Measurements from ENCODE around the gene ZNF277. TPM values are rescaled to one million over a fixed set of nuclear protein-coding genes. Genes with fewer than 3 reads are reported as not detected.

Gene ZNF277
- total RNA-seq, 1 experiment from 2014 or later = 37.4 TPM

DNA sequence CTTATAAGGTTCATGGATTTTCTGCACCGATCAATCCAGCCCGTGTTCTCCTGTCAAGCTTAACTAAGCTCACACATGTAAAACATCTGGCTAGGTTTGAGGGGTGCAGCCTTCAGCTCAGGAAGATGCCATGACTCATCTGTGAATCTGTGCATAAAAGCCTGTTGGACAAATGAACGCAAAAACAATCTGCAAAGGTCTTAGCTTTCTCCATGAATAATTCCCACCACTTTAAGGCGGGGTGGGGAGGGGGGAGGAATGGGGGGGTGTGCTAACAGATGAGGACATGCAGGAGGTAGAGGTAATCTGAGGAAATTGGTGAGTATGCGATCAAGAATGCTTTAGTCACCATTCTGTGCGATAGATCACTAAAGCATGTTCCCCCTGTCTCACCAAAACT, 5.1 kb upstream of the ZNF277 start:
- H3K79me2 ChIP-seq (ENCODE audit: low read length) = no peaks in the 10 kb centered on the region
- no peak overlapping the region for H3K27ac ChIP-seq (ENCODE audit: low read length)
- H3K36me3 ChIP-seq (ENCODE audit: insufficient read depth, low read length) = no peaks in the 10 kb centered on the region
- H3K27me3 ChIP-seq (ENCODE audit: low read length) = no peaks in the 10 kb centered on the region; the same call in 1 of the 2 replicates
- H3K9ac ChIP-seq (ENCODE audit: low read length) = no peak overlapping the region
- no peak overlapping the region for H3K4me2 ChIP-seq (ENCODE audit: low read depth, low read length, poor library complexity, severe bottlenecking)
- no peaks in the 10 kb centered on the region for H3K9me2 ChIP-seq (replicated peaks; ENCODE audit: insufficient read depth, low read length)
- DNase-seq = no peak
- no peak overlapping the region for H3K4me3 ChIP-seq (ENCODE audit: low read length)
- no peaks in the 10 kb centered on the region for H3K9me3 ChIP-seq (ENCODE audit: low read length)
- peaks cover 17% of the 10 kb centered on the region for H3K4me1 ChIP-seq (ENCODE audit: low read length)
- H2AFZ ChIP-seq (ENCODE audit: low read length) = no peak overlapping the region
- H4K20me1 ChIP-seq (ENCODE audit: insufficient read depth, low read depth, low read length) = no peaks in the 10 kb centered on the region

DNA sequence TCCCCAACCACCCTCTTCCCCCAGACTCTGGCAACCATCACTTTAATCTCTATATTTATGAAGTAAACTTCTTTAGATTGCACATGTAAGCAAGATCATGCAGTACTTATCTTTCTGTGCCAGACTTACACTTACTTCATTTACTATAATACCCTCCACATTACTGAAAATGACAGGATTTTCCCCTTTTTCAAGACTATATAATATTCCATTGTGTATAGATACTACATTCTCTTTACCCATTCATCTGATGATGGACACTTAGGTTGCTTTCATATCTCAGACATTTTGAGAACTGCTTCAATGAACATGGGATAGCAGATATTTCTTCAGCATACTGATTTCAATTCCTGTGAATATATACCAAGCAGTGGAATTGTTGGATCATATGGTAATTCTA, 4.7 kb upstream of the ZNF277 start:
- Histone ChIP-seq H3K9ac (ENCODE audit: low read length) (no peak overlapping the region), H4K20me1 (ENCODE audit: insufficient read depth, low read depth, low read length) (no peaks in the 10 kb centered on the region), H3K79me2 (ENCODE audit: low read length) (peaks cover 1% of the 10 kb centered on the region; the same call in 1 of the 2 replicates), H3K4me1 (ENCODE audit: low read length) (peaks cover 17% of the 10 kb centered on the region), H3K9me3 (ENCODE audit: low read length) (no peaks in the 10 kb centered on the region), H3K9me2 (replicated peaks; ENCODE audit: insufficient read depth, low read length) (no peaks in the 10 kb centered on the region), H2AFZ (ENCODE audit: low read length) (no peak overlapping the region), H3K36me3 (ENCODE audit: insufficient read depth, low read length) (no peaks in the 10 kb centered on the region), H3K27ac (ENCODE audit: low read length) (no peak overlapping the region), H3K4me3 (ENCODE audit: low read length) (no peak overlapping the region), H3K27me3 (ENCODE audit: low read length) (no peaks in the 10 kb centered on the region; the same call in 1 of the 2 replicates), H3K4me2 (ENCODE audit: low read depth, low read length, poor library complexity, severe bottlenecking) (no peak overlapping the region)
- DNase-seq = no peak

- Histone ChIP-seq H3K4me3 (ENCODE audit: low read length) (no peak overlapping the region), H3K4me1 (ENCODE audit: low read length) (peaks cover 23% of the 10 kb centered on the region), H3K79me2 (ENCODE audit: low read length) (peaks cover 10% of the 10 kb centered on the region; the same call in 1 of the 2 replicates), H3K36me3 (ENCODE audit: insufficient read depth, low read length) (no peaks in the 10 kb centered on the region), H3K27me3 (ENCODE audit: low read length) (no peaks in the 10 kb centered on the region; the same call in 1 of the 2 replicates), H3K4me2 (ENCODE audit: low read depth, low read length, poor library complexity, severe bottlenecking) (no peak overlapping the region), H2AFZ (ENCODE audit: low read length) (no peak overlapping the region), H4K20me1 (ENCODE audit: insufficient read depth, low read depth, low read length) (no peaks in the 10 kb centered on the region), H3K9me3 (ENCODE audit: low read length) (no peaks in the 10 kb centered on the region), H3K9me2 (replicated peaks; ENCODE audit: insufficient read depth, low read length) (no peaks in the 10 kb centered on the region), H3K9ac (ENCODE audit: low read length) (no peak overlapping the region), H3K27ac (ENCODE audit: low read length) (no peak overlapping the region)
- DNase-seq = peak; percentile 75
Observed at GRCh38 chr7:112202816-112203215, 3.7 kb upstream of the ZNF277 start.

DNA sequence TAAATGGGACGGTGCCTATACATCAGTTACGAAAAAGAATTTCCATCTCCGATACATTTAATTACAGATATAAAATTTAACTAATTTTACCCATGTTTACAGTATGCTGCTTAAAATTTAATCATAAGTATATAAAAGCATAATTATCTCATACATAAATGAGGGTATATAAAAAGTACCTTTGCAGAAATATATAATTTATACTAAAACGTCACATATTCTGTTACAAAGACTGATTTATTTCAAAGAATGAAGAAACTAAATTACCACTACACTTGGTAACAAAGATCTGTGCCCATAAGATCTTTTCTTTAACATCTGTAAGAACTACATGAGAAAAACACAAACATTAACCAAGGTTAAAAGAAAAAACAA, 3.1 kb upstream of the ZNF277 start:
- Histone ChIP-seq H2AFZ (ENCODE audit: low read length) (no peak overlapping the region), H3K9me3 (ENCODE audit: low read length) (no peaks in the 10 kb centered on the region), H3K4me3 (ENCODE audit: low read length) (no peak overlapping the region), H3K9me2 (replicated peaks; ENCODE audit: insufficient read depth, low read length) (no peaks in the 10 kb centered on the region), H3K27ac (ENCODE audit: low read length) (no peak overlapping the region), H4K20me1 (ENCODE audit: insufficient read depth, low read depth, low read length) (no peaks in the 10 kb centered on the region), H3K79me2 (ENCODE audit: low read length) (peaks cover 11% of the 10 kb centered on the region; the same call in 1 of the 2 replicates), H3K9ac (ENCODE audit: low read length) (no peak overlapping the region), H3K27me3 (ENCODE audit: low read length) (no peaks in the 10 kb centered on the region; the same call in 1 of the 2 replicates), H3K4me1 (ENCODE audit: low read length) (peaks cover 23% of the 10 kb centered on the region), H3K4me2 (ENCODE audit: low read depth, low read length, poor library complexity, severe bottlenecking) (no peak overlapping the region), H3K36me3 (ENCODE audit: insufficient read depth, low read length) (no peaks in the 10 kb centered on the region)
- DNase-seq = no peak

DNA sequence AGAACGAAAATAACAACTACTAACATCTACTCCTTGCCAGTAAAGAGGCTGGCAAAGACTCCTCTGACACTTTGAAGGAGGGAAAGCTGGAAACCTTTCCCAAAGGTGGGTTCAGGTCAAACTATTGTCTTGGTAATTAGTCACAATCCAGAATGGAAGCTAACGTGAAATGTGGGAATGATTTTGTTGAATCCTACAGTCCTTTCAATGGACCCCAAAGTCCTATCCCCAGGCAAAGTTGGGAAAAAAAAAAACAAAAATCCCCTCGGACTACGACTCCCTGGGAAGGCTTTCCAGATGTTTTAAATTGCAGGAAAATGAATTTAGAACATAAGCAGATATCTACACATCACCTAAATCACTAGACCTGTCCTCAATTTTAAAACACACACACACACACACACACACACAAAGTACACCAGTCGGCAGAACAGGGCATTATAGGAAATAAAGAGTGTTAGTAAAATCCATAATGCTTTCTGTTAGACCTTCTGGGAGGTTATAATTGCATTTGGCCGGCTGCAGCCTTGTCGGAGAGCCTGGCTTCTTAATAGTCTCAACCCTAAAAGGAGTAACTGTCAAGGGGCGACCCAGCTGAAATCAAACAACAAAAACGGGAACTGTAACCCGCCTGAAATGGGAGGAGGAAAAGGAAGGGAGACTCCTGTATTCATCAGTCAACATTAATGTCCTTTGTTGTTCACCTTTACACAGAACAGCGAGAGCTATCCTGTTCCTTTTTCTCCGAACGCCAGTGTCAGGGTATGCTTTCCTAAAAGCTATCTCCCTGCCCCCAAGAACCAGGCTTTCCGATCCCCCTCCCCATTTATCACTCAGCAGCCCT, 1.8 kb upstream of the ZNF277 start:
- Histone ChIP-seq H3K9ac (ENCODE audit: low read length) (peak overlapping the region; percentile 66), H3K27ac (ENCODE audit: low read length) (no peak overlapping the region), H3K9me3 (ENCODE audit: low read length) (no peaks in the 10 kb centered on the region), H3K4me2 (ENCODE audit: low read depth, low read length, poor library complexity, severe bottlenecking) (peak overlapping the region; percentile 97), H3K9me2 (replicated peaks; ENCODE audit: insufficient read depth, low read length) (no peaks in the 10 kb centered on the region), H3K27me3 (ENCODE audit: low read length) (no peaks in the 10 kb centered on the region; the same call in 1 of the 2 replicates), H3K79me2 (ENCODE audit: low read length) (peaks cover 11% of the 10 kb centered on the region; the same call in 1 of the 2 replicates), H4K20me1 (ENCODE audit: insufficient read depth, low read depth, low read length) (no peaks in the 10 kb centered on the region), H2AFZ (ENCODE audit: low read length) (peak overlapping the region; percentile 98; the same call in 1 of the 2 replicates), H3K4me1 (ENCODE audit: low read length) (peaks cover 23% of the 10 kb centered on the region), H3K4me3 (ENCODE audit: low read length) (peak overlapping the region; percentile 98), H3K36me3 (ENCODE audit: insufficient read depth, low read length) (no peaks in the 10 kb centered on the region)
- peak; percentile 42 for DNase-seq

- H3K9me2 ChIP-seq (replicated peaks; ENCODE audit: insufficient read depth, low read length) = no peaks in the 10 kb centered on the region
- H3K9ac ChIP-seq (ENCODE audit: low read length) = peak overlapping the region; percentile 66
- peaks cover 1% of the 10 kb centered on the region; the same call in 1 of the 2 replicates for H4K20me1 ChIP-seq (ENCODE audit: insufficient read depth, low read depth, low read length)
- no peaks in the 10 kb centered on the region for H3K9me3 ChIP-seq (ENCODE audit: low read length)
- H3K27me3 ChIP-seq (ENCODE audit: low read length) = no peaks in the 10 kb centered on the region; the same call in 1 of the 2 replicates
- peaks cover 23% of the 10 kb centered on the region for H3K4me1 ChIP-seq (ENCODE audit: low read length)
- H3K27ac ChIP-seq (ENCODE audit: low read length) = no peak overlapping the region
- peaks cover 11% of the 10 kb centered on the region; the same call in 1 of the 2 replicates for H3K79me2 ChIP-seq (ENCODE audit: low read length)
- peak overlapping the region; percentile 97 for H3K4me2 ChIP-seq (ENCODE audit: low read depth, low read length, poor library complexity, severe bottlenecking)
- H3K4me3 ChIP-seq (ENCODE audit: low read length) = peak overlapping the region; percentile 98
- H2AFZ ChIP-seq (ENCODE audit: low read length) = peak overlapping the region; percentile 98
- no peaks in the 10 kb centered on the region for H3K36me3 ChIP-seq (ENCODE audit: insufficient read depth, low read length)
- DNase-seq = peak; percentile 63
Observed at GRCh38 chr7:112205343-112206237, 905 bp upstream of the ZNF277 start.

DNA sequence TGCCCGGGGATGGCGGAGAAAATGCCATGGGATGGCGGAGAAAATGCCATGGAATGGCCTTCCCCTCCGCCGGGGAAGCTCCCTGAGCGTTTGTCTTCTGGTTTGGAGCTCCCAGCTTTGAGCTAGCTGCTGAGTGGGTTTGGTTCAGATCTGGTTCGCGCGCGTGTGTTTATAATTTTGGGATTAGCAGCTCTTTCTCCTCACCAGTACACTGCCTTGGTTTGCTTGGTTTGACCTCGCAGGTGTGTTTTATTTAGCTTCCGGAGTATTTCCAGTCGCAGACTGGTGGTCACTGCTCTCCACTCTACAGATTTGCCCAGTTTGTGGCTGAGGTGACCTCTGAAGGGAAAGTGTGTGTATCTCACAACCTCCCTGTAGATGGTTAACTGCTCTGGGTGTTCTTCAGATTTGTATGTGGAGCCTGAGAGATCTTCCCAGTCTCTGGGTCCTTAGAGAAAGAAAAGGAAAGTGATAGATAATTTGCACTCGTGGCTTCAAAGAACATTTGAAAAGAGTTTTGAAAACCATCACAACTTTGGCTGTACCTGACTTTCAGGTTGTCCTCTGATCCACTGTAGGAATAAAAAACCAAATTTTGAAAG, 597 bp downstream of the ZNF277 start:
- H3K27me3 ChIP-seq (ENCODE audit: low read length) = no peaks in the 10 kb centered on the region; the same call in 1 of the 2 replicates
- H3K4me2 ChIP-seq (ENCODE audit: low read depth, low read length, poor library complexity, severe bottlenecking) = peak overlapping the region; percentile 97
- DNase-seq = peak; percentile 41
- H3K79me2 ChIP-seq (ENCODE audit: low read length) = peaks cover 11% of the 10 kb centered on the region; the same call in 1 of the 2 replicates
- H4K20me1 ChIP-seq (ENCODE audit: insufficient read depth, low read depth, low read length) = peaks cover 15% of the 10 kb centered on the region
- H3K4me3 ChIP-seq (ENCODE audit: low read length) = peak overlapping the region; percentile 98
- H3K4me1 ChIP-seq (ENCODE audit: low read length) = peaks cover 23% of the 10 kb centered on the region
- H3K9ac ChIP-seq (ENCODE audit: low read length) = peak overlapping the region; percentile 84
- H3K36me3 ChIP-seq (ENCODE audit: insufficient read depth, low read length) = no peaks in the 10 kb centered on the region
- H3K9me3 ChIP-seq (ENCODE audit: low read length) = no peaks in the 10 kb centered on the region
- H3K9me2 ChIP-seq (replicated peaks; ENCODE audit: insufficient read depth, low read length) = no peaks in the 10 kb centered on the region
- peak overlapping the region; percentile 94 for H2AFZ ChIP-seq (ENCODE audit: low read length)
- H3K27ac ChIP-seq (ENCODE audit: low read length) = no peak overlapping the region

Data from Karpas-422 (cell line).